HG03378 (cell line): Measurements from ENCODE around the gene SKA2.
"Not testable (repeated sequence)": the region's sequence is repeated elsewhere in the genome, so short reads cannot be mapped to it uniquely, and the experiment has no call there.

ENCODE experiments used
- ATAC-seq: cut with Tn5 transposase; IDR thresholded peaks from one replicate; pipeline ENCODE4 v1.9.1; 2021; ENCODE audit warnings: mild to moderate bottlenecking, moderate library complexity; ENCODE audit not compliant: unreplicated experiment

Gene SKA2, protein sequence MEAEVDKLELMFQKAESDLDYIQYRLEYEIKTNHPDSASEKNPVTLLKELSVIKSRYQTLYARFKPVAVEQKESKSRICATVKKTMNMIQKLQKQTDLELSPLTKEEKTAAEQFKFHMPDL

DNA sequence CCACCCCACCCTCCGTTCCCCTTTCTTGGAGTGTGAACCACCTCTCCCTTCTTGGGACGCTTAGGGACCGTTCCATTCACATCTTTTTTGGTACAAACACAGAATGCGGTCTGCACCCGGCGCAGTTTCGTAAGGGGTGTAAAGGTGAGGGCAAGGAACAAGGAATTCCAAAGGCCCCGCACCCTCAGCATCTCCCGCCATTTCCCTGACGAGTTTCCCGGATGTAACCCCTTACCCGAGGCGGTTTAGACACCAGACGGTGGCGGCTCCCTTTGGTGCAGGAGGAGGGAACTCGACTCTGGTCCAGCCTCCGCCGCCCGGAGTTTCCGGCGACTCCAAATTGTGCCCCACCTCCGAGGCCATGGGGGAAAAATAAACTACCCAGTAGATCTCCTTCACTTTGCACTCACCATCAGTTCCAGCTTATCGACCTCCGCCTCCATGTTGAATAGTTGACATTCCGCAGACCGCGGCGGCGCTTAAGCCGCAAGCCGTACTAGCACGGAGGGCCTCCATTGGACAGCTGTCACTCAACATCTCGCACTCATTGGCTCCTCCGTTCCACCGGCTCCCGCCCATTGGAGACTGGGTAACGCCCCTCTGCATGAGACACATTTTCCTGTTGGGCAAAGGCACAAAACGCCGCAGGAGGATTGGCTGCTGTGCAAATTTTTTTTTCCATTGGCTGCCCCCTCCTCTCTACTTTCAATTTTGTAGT, at the start of gene SKA2:
Gene SKA2 (minus strand): TSS at position 466 of the 718 bp plus-strand sequence. CDS start 23 bp downstream, at position 443.
- peak; percentile 84 for ATAC-seq

DNA sequence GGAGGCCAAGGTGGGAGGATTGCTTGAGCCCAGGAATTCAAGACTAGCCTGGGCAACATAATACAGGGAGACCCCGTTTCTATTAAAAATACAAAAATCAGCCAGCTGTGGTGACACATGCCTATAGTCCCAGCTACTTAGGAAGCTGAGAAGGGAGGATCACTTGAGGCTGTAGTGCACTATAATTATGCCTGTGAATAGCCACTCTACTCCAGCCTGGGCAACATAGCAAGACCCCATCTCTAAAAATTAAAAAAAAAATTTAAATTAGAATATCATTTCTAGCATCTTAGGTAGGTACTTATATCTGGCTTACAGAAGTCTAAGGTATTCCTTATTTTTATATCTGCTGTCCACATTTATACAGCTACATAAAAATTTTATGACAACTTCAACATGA, 47.3 kb upstream of the SKA2 start:
- ATAC-seq, result no peak

DNA sequence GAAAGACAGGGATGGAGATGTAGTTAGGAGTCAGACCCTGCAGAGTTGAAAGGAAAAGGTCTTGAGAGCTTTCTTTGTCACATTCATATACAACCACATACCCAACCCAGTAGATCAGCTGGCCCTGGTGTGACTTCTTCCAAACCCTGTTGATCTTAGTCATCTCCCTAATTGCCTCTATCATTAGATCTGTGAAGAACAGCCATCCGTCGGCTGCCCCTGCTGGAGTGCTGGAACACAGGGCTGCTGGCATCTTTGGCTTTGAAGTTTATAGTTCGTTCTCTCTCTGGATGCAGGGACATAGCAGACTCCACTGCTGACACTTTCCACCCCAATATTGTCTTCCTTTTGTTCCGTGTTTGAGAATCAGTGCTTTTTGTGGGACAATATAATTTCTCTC, 44.4 kb upstream of the SKA2 start:
- ATAC-seq, result no peak

DNA sequence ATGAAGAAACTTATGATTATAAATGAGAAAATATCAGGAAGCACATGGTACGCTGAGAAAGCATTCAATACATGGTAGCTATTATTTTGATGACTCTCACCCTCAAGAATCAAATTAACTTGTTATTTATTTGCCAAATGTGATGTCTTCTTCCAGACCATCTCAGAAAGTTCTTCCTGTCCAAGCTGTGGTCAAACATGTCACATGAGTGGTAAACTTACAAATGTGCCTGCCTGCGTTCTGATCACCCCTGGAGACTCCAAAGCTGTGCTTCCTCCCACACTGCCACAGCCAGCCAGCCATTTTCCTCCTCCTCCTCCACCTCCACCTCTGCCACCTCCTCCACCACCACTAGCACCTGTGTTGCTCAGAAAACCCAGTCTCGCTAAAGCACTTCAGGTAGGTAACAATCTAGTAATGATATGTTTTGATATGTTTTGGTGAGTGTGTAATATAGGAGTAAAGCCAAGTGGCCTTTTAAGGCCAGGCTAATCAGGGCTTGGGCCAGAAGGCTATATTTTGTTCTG, 38.4 kb upstream of the SKA2 start:
- ATAC-seq, result no peak

DNA sequence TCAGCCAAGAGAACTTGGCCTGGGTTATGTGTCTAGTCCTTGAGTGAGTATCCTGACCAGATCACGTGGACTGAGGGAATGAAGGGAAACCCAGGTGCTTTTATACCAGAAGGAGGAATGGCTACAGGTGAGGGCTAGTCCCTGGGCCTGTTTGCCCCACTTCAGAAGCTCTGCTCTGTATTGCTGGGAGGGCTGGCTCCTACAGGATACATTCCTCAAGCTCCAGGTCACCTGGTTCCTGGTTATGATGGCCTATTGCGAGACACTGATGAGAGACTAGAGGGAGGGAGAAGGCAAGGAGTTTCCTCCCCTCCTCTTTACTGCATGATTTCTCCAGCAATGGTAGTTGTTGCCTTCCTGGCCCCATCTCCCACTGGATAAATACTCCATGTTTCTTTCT, 35.8 kb upstream of the SKA2 start:
- no peak for ATAC-seq

DNA sequence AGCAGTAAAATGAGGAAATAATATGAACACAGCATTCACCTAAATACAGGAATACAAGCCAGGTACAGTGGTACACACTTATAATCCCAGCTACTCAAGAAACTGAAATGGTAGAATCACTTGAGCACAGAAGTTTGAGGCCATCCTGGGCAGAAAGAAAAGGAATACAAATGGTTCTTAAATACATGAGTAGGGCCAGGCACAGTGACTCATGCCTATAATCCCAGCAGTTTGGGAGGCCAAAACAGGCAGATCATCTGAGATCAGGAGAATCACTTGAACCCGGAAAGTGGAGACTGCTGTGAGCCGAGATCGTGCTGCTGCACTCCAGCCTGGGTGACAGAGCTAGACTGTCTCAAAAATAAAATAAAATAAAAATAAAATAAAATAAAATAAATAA, 31.9 kb upstream of the SKA2 start:
- ATAC-seq, result no peak

DNA sequence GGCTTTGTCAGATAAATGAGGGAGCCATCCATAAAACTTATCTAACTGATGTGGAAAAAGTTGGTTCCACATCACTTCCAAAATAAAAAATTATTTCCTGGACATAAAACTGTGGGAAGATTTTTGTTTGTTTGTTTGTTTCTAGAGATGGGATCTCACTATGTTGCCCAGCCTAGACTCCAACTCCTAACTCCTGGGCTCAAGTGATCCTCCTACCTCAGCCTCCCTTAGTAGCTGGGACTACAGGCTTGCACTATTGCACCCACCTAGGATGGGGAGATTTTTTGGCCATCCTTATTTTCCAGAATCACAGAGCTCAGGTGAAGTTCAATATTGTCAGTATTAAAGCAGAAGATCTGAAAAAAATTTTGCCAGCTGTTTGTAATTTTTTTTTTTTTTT, 31.0 kb upstream of the SKA2 start:
- ATAC-seq, result no peak

DNA sequence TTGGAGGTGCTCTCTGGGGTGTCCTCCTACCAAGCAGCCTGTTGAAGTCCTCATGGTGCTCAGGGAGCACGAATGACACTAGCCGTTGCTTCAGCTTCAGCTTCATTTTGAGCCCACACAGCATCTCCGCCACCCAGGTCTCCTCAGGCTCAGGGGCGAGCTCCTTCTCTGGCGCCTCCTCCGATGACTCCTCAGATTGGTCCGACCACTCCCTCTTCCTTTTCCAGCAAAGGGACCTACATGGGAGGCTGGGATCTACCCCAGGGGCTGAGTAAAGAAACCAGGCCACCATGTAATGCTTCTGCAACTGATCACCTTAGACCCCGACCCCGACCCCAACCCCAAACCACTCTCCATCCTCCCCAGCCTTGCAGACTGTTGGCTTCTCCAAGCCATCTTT, 26.5 kb upstream of the SKA2 start:
- no peak for ATAC-seq

DNA sequence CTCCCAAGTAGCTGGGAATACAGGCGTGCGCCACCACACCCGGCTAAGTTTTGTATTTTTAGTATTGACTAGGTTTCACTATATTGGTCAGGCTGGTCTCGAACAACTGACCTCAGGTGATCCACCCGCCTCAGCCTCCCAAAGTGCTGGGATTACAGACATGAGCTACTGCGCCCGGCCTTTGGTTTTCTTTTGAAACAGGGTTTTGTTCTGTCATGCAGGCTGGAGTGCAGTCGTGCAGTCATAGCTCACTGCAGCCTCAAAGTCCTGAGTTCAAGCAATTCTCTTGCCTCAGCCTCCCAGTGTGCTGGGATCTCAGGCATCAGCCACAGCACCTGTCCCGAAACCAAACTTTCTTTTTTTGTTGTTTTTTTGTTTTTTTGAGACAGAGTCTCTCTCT, 25.6 kb upstream of the SKA2 start:
- no peak for ATAC-seq

DNA sequence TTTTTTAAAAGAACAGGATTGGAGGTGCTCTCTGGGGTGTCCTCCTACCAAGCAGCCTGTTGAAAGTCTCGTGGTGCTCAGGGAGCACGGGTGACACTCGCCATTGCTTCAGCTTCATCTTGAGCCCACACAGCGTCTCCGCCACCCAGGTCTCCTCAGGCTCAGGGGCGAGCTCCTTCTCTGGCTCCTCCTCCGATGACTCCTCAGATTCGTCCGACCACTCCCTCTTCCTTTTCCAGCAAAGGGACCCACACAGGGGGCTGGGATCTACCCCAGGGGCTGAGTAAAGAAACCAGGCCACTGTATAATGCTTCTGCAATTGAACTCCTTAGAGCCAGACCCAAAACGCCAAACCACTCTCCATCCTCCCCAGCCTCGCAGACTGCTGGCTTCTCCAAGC, 24.6 kb upstream of the SKA2 start:
- not testable (repeated sequence) for ATAC-seq

DNA sequence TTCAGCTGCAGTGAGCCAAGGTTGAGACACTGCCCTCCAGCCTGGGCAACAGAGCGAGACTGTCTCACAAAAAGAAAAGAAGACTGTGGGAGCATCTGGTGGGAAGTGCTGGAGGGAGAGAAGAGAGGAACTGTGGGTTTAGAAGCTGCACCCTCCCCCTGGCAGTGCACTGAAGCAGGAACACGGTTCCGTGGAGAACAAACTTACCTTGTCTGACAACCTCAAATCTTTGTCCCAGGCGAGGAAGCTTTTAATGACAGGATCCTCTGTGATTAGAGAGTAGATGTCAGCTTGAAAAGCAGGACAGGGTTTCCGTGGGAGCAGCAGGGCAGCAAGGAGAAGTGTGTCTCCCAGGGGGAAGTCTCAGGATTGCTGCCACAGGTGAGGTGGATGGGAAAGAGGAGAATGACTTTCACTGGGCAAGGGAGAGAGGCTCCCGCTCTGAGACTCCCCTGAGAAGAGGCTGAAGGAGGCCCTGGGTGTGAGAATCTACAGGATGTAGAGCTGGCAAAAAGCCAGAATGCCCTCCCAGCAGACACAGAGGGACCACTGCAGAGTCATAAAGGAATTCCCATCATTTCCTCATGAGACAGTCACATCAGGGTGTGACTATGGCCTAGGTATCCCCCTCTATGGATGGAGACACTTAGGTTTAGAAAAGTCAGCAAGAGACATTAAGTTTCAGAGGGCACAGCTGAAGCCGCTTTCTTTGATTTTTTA, 23.4 kb upstream of the SKA2 start:
- no peak for ATAC-seq

DNA sequence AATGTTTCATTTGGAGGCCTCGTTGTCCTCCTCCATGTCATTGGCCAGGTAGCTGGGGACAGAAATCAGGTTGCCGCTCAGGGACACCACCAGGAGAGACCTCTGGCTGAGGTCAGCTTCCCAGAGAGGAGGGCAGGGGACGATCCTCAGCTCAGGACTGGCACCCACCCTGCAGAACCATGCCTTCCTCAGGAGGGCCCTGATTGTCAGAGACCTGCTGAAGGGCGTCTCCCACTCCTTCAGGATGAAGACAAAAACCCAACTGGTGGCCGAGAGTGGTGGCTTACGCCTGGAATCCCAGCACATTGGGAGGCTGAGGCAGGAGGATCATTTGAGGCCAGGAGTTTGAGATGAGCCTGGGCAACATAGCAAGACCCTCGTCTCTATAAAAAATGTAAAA, 20.1 kb upstream of the SKA2 start:
- ATAC-seq, result no peak

DNA sequence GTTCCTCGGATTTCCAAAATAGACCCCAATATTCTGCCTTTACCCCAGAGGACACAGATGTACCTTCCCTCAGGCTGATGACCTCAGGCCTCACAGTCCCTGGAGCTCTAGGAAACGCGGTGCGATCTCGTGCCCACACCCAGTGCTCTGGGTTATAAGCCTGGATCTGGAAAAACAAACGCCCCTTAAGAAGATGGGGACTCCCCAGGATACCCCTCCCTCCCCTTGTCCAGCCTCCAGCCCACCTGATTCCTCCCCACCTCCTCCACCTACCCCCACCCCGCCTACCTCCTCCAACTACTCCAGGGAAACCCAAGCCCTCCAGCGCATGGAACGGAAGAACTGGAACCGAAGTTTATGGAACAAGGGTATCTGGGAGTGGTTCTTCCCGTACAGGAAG, 19.7 kb upstream of the SKA2 start:
- no peak for ATAC-seq

DNA sequence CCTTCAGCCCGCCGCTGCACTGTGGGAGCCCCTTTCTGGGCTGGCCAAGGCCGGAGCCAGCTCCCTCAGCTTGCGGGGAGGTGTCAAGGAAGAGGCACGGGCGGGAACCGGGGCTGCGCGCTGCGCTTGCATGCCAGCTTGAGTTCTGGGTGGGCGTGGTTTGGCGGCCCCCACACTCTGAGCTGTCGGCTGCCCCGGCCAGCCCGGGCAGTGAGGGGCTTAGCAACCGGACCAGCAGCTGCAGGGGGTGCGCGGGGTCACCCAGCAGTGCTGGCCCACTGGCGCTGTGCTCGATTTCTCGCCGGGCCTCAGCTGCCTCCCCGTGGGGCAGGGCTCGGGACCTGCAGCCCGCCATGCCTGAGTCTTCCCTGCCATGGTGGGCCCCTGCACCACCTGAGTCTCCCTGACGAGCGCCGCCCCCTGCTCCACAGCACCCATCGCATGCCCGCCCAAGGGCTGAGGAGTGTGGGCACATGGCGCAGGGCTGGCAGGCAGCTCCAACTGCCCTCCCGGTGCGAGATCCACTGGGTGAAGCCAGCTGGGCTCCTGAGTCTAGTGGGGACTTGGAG, 17.5 kb upstream of the SKA2 start:
- no peak for ATAC-seq

DNA sequence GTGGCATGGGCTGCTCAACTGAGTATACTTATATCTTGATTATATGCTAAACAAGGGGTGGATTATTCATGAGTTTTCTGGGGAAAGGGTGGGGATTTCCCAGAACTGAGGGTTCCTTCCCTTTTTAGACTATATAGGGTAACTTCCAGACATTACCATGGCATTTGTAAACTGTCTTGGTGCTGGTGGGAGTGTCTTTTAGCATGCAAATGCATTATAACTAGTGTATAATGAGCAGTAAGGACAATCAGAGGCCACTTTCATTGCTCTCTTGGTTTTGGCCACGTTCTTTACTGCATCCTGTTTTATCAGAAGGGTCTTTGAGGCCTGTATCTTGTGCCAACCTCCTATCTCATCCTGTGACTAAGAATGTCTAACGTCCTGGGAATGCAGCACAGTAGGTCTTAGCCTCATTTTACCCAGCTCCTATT, 12.6 kb upstream of the SKA2 start:
- no peak for ATAC-seq

DNA sequence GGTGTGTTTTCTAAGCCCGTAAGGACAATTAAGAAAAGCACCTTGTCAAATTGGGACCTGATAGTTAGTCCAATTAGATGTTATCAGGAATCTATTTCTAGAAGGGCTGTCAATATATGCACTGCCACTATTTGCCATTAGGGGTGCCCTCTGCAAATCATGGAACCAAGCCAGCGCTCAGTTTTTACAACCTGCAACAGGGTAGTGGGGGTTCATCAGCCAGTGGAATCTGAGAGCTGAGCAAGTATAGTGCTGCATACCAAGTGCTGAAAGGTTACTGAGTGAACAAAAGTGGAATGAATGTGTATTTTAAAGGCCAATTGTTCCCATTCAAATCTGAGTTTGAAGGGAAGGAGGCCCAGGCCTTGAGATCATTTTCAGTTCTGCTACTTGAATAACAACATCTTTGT, 11.0 kb upstream of the SKA2 start:
- ATAC-seq, result no peak

DNA sequence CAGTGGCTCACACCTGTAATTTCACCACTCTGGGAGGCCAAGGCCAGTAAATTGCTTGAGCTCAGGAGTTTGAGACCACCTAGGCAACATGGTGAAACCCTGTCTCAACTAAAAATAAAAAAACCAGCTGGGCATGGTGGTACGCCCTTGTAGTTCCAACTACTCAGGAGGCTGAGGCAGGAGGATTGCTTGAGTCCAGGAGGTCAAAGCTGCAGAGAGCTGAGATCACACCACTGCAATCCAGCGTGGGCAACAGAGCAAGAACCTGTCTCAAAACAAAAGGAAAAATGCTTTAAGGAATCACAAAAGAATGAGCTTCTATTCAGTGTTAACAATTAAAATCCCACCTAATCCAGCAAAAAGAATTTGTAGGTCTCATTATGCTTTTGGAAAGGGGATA, 6.5 kb upstream of the SKA2 start:
- no peak for ATAC-seq

DNA sequence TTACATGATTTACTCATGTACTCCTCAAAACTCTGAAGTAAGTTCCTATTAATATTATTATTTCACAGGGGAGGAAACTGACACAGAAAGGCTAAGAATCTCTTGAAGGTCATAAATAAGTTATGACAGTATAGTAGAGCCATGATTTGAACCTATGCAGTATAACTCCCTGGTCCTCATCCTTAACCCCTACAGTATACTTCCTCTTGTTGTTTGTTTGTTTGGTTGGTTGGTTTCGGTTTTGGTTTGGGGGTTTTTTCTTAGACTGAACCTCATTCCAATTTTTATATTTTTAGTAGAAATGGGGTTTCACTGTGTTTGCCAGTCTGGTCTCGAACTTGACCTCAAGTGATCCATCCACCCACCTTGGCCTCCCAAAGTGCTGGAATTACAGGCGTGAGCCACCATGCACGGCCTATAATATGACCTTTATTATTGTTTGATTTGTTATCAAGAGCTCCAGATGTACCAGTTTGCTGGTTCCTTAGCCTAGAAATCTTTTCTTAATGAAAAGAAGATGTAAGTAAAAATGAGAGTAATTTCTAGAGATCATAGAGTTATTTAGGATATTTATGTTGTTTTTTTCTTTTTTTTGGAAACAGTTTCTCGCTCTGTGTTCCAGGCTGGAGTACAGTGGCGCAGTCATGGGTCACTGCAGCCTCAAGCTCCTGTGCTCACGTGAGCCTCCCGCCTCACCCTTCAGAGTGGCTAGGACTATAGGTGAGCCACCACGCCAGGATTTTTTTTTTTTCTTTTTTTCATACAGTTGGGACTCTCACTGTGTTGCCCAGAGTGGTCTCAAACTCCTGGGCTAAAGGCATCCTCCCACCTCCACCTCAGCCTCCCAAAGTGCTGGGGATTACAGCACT, 5.4 kb upstream of the SKA2 start:
- no peak for ATAC-seq

DNA sequence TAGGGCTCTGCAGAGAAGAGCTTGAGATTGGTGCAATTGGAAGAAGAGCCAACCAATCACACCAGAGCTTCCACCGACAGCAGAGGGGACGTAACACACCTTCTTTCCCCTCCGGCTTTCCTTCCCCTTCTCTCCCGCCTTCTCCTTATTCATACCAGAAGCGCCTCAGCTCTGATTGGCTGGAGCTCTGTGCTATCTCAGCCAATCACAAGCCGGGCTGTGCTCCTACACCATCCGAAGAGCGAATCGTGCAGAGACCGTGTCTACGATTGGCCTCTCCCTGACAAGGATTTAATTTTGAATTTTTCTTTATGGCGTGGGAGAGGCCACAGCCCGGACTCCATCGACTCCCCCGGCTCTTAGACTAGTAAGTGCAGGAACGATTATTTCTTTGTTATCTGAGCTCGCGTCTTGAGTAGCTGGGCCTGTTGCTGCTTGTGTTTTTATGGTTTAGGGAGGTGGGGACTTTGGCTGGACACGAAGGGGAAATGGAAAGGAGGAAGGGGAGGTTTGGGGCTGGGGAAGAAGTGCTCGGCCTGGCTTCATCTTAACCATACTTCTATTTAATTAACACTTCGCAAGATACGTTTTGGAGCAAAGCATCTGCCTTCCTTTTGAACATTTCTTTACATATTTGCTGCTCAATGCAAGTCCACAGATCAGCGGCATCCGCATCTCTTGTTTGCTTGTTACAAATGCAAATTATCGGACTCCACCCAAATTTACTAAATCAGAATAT, 622 bp upstream of the SKA2 start, which contains the start of gene PRR11:
Gene PRR11 (plus strand): TSS at position 308 of the 739 bp plus-strand sequence. CDS start 14,007 bp downstream, outside the sequence.
- ATAC-seq, result peak; percentile 88

DNA sequence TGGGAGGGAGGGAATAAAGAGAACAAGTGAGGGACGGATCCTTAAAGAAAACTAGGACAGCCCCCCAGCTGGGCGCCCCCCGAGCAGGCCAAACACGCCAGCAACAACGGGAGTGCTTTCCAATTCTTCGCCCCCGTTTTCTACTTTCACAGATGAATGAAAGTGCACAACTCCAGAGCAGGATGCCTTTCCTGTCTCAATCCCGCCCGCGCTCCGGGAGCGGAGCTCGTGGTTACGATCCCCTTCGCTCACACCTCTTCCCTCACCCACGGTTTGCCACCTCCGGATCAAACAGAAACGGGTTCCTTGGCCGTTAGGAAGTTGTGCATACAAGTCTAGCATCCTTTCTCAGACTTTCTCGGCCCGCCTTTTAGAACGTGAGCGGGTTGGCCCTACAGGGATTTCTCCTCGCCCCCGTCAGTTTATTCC, 680 bp downstream of the SKA2 start:
- ATAC-seq, result no peak
